ENCODE measurements around the gene WDR83.
"Not testable (repeated sequence)": the region's sequence is repeated elsewhere in the genome, so short reads cannot be mapped to it uniquely, and the experiment has no call there.

The WDR83 gene

DNA sequence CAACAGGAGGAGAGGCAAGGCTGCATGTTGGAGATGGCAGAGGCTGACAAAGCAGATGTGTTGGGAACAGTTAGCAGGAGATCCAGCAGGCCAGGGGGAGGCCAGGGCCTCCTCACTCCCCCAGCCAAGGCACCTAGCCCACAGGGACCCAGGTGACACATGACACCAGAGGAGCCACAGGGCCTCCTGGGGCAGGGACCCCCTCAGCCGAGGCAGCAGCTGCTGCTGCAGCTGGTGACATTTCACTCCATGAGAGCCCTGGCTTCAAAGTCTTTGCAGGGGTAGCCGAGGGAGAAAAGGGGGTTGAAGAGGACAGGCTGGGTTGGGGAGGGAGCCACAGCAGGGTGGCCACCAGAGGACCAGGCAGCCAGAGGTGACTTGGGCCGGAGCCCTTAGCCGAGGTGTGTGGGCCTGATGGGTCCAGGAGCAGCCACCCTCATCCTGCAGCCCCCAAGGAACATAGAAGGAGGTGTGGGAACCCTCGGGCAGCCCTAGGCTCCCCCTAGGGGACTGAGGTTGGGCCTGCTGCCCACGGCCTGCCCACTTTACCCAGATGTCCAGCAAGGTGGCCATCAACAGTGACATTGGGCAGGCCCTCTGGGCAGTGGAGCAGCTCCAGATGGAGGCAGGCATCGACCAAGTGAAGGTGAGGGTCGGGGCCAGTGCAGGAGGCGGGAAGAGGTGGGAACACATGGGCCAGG lies 21.0 kb downstream of the WDR83 start, which contains the start of gene GNG14:
TSS of gene GNG14 (plus strand) at position 503 of the 701 bp plus-strand sequence. CDS start at position 554, 51 bp downstream.
- DNase-seq = no peak

DNA sequence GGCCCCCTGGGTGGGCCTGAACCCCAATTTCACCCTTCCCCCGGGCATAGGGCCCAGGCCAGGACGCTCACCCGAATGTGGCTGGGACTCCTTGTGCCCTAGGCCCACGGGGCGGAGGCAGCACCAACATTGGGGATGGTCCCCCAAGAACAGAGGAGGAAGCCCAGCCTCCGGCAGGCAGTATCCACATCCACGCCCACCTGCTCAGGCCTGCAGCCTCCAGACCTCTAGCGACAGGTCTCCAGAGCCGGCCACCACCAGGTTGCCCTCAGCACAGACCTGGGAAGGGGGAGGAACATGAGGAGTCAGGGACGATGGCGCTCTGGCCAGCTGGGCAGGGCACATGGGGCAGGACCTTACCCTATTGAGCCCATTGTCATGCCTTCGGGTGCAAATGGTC lies 22.4 kb downstream of the WDR83 start:
- DNase-seq = no peak

DNA sequence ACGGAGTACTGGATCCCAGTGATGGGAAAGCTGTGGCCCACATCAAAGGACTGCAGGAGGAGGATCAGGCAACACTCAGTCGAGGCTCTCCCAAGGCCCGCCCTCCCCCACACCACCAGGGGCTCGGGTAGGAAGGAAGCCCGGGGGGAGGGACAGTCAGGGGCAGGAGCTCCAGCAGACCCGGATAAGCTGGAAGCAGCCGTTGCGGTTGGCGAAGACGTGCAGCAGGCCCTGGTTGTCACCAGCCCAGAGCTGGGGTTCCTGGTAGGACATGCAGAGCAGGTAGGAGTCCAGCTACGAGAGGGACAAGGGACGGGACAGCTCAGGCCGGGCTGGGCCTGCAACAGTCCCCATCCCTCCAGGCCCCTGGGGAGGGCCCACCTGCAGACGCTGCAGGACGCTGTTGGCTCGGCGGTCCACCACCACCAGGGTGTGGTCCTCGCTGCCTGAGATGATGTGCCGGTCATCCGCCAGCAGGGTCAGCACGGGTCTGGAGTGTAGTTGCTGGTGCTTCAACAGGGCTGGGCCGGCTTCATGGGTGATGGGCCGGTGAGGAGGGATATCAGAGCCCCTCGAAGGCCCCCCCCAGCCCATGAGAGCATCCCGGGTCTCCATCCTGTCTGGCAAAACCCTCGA lies 23.1 kb downstream of the WDR83 start:
- no peak for DNase-seq

DNA sequence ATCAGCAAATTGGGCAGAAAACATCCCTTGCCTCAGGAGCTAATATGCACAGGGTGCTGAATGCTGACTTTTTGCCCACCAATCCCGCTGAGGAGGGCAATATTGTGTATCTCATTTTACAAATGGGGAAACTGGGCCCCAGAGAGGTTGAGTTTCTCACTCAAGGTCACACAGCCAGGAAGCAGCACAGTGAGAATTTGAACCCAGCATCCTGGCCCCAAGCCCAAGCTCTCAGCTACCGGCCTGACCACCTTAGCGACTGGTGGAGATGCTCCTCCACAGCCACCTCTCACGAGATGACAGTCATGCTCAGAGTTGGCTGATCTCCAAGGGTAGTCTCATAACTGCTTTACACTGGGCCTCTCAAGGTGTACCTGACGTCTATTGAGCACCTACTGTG lies 26.4 kb downstream of the WDR83 start:
- DNase-seq = no peak

DNA sequence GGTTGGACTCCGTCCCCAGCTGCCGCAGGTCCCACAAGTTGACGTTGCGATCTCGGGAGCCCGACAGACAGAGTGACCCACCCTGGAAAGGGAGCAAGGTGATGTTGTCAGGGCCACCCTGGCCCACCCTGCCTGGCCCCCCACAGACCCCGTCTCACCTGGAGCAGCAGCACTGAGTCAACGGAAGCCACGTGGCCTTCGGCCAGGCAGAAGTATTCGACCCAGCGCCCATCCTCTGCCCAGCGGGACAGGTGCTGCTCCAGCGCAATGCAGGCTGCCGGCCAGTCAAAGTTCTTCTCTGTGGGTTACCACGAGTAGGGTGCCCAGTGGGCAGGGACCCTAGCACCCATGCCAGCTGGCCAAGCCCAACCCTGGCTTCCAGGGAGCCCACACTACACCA lies 28.0 kb downstream of the WDR83 start:
- DNase-seq = no peak

DNA sequence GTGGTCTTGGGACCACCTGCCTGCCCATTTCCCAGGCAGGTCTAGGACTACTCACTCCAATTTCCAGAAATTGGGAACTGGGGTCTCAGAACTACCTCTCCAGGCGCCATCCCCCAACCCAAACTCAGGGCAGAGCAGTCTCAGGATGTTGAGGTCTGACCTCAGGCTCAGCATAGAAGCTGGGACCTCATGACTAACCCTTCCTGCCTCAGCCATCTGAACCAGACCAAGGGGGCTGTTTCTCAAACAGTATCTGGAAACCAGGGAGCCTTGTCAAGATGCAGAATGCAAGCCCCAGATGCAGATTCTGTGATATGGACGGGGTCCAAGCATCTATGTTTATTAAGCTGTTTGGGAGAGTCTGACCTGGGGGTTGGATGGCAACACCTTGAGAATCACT lies 28.5 kb downstream of the WDR83 start:
- no peak for DNase-seq

DNA sequence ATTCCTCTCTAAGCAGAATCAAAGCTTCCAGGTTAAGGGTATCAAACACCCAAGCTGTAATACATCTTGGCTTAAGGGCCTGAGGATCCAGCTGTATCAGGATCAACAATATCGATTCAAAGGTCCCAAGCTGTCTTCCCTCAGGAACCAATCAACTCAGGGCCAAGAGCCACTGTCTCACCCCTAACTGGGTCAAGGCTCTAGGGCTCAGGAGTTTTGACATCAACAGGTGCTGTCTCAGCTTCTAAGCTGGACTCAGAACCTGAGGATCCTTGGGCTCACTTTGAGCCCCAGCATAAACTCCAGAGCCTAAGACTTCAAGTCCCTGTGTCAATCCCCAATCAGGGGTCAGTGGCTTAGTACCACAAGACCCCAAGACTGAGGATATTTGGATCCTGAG lies 28.9 kb downstream of the WDR83 start:
- no peak for DNase-seq

DNA sequence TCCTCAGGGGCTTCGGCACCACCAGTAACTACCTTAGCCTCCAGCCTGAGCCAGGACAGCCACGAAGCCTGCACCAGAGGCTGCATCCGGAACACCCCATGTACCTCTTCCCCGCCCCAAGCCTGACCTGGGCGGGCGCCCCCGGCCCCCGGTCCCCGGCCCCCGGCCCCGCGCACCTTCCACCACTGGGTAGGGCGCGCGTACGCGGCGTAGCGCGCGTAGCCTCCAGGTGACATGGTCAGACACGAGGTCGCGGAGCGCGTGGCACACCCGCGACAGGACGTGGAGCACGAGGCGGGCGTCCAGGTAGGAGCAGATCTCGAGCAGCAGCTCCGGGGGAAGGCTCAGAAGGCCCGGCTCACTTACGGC lies 29.4 kb downstream of the WDR83 start:
- no peak for DNase-seq

DNA sequence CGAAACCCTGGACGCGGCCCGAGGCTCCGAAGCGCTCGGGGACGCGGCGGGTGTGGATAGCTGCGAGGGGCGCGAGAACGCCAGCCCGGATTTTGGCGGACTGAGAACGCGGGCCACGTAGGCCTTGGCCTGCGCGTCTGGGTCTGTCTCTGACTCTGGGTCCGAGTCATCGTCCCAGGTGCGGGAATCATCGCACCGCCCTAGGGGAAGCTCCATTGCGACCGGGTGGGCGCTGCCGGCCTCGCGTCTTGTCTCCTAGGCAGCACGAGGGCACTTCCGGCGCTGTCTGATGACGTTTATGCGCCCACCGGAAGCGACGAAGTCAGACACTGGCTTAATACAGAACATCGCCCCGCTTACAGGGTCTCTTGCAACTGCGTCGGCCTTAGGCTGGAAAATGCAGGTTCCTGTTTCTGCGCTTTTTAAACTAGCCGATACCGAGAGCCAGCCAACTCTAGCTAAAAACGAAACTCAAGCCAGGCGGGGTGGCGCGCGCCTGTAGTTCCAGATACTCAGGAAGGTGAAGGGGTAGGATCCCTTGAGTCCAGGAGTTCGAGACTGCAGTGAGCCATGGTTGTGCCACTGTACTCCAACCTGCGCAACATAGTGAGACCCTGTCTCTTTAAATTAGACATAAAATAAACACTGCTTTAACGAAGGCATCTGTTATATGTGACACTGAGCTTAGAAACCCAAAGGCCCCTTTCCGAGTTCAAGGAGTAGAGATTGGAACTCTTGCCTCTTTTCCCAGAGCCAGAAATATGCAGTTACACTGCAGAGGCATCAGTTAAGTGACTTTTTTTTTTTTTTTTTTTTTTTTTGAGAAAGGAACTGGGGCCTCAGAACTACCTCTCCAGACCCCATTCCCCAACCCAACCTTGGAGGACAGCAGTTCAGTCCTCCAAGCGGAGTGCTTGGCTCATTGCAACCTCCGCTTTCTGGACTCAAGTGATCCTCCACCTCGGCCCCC lies 30.0 kb downstream of the WDR83 start, which contains the start of gene FBXW9:
TSS of gene FBXW9 (minus strand) at position 266 of the 970 bp plus-strand sequence. CDS start at position 216, 50 bp downstream.
- DNase-seq = peak; percentile 100

DNA sequence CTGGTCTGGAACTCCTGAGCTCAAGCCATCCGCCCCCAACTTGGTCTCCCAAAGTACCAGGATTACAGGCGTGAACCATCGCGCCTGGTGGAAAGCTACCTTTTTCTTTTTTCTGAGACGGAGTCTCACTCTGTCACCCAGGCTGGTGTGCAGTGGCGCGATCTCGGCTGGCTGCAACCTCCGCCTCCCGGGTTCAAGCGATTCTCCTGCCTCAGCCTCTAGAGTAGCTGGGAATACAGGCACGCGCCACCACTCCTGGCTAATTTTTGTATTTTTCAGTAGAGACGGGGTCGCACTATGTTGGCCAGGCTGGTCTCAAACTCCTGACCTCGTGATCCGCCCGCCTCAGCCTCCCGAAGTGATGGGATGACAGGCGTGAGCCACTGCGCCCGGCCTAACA lies 30.8 kb downstream of the WDR83 start:
- not testable (repeated sequence) for DNase-seq

DNA sequence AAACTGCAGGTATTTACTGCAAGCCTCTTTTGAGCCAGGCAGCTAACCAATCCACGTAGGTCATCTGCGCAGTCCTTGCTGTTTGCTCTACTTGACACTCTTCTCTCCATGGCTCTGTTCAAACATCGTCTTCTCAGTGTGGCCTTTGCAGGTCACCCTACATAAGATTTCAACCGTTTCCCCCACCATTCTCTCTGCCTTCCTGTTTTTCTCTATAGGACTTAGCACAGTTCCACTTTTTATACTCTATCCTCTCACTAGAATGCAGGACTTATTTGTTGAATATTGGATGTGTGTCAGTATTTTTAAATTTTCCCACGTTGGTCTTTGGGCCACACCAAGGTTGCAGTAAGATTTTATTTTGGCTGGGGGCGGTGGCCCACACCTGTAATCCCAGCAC lies 31.5 kb downstream of the WDR83 start:
- DNase-seq = no peak

DNA sequence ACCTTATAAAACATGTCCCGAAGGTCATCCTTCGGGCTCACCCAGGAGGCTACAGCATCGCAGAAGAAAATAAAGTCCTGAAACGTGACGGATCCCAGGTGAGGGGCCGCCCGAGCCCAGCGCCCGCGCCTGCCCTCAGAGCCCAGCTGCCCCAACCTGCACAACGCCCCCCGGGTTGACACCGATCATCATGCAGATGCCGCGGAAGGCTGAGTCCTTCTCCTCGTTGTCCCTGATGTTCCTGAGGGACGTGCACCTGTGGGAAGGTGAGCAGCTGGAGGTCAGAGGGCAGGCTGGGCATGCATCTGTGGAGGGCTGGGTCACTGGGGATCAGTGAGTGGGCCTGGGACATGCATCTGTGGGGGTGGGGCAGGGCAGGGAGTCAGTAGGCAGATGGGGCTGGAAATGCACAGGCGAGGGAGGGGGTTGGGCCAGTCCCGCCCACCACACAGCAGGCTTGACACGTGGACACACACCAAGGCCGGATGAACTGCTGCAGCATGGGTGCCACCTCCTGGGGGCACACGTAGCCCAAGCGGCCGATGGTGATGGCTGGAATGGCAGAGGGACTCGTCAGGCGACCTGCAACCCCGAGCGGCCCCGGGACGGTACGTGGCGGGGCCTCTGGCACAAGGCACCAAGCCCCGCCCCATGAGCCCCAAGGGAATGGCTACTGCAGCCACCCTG lies 35.1 kb downstream of the WDR83 start:
- DNase-seq = no peak

DNA sequence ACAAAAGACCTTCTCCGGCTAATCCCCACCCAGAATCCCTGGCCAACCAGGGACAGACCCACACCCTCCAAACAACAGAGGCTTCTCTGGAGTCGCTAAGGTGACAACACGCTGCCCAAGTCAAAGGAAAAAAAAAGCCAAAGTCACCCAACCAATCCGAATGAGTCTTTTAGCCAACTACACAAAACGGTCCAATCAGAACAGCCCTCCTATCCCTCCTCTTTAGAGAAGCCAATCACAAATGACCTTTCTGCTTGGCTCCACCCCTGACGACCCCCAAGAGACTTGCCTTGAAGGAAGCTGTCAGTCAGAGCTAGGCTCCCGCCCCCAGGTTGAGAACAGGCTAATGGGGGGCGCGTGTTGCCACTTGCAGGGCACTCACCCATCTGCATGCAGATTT lies 36.4 kb downstream of the WDR83 start:
- DNase-seq = peak; percentile 67

DNA sequence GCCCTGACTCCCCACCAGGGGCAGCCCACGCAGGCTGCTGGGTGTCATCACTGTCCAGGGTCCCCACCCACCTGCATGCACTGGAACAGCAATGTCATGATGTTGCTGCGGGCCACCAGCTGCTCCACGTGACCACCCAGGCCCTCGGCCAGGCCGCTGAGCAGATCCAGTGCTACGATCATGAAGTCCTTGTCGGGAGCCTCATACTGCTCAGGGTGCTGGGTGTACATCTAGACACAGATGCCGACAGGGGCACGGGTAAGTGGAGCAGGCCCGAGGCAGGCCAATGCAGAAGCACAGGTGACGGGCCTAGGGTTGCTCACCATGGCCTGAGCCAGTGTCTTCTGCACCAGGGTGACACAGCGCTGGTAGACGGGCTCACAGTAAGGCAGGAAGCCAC lies 38.6 kb downstream of the WDR83 start:
- DNase-seq = no peak

DNA sequence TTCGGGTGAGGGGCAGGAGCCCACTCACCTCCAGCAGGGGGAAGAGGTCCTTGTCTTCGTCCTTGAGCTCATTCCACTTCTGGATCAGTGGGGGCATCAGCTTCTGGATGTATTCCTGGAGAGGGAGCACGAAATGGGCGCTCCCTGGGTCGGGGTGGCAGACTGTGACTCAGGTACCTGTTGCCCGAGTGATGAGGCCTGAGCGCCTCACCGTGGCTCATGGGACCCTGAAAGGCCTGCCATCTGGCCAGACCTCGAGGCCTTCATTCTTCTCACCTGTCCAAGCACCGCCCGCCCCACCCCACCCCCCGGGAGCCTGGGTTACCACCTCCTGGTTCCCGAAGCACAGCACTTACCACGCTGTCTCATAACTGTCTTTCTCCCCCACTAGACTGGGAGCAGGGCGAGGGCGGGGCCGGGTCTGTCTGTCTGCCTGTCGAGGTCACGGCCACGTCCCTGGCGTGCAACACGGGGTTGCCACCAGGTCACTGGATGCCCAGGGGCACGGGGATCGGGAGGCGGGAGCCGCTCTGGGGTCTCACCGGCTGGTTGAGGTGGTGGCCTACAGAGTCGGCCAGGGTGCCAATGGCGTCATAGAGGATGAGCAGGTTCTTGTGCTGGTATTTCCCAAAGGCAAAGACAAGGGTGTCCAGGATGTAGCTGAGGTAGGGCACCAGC lies 39.2 kb downstream of the WDR83 start:
- no peak for DNase-seq

DNA sequence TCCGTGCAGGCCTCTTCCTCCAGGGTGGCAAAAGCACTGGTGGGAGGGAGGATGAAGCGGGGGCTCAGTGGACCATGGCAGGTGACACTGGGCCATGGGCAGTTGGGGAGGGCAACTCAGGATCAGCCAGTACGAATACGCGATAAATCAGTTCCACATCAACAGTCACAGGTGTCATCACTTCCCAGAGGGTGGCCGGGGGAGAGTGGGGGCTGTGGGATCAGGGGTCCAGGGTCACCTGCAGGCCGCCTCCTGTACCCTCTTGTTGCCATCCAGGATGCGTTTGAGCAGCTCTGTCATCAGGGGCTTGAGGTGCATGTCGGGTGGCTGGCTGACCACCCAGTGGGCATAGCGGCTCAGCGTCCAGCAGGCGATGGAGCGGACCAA lies 39.7 kb downstream of the WDR83 start:
- DNase-seq = no peak

DNA sequence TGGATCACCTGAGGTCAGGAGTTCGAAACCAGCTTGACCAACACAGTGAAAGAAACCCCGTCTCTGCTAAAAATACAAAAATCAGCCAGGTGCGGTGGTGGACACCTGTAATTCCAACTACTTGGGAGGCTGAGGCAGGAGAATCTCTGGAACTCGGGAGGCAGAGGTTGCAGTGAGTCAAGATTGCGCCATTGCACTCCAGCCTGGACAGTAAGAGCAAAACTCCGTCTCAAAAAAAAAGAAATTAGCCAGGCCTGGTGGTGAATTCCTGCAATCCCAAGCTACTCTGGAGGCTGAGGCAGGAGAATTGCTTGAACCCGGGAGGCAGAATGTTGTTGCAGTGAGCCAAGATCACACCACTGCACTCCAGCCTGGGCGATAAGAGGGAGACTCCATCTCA lies 42.0 kb downstream of the WDR83 start:
- DNase-seq = no peak

DNA sequence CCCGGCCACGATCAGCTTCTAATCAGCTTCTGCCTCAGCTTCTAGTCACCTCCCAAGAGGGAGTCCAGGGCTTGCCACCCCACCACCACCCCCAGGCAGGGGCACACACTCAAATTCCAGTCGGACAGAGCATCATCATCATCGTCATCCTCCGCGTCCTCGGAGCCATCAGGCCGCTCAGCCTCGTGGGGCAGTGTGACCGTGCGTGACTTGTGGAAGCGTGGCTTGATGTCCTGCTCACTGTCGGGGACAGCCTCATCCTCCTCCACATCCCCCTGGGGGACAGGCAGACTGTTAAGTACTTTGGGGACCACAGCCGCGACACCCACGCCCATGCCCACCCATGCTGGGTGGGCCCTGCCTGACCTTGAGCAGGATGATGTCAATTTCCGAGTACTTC lies 44.6 kb downstream of the WDR83 start:
- no peak for DNase-seq

DNA sequence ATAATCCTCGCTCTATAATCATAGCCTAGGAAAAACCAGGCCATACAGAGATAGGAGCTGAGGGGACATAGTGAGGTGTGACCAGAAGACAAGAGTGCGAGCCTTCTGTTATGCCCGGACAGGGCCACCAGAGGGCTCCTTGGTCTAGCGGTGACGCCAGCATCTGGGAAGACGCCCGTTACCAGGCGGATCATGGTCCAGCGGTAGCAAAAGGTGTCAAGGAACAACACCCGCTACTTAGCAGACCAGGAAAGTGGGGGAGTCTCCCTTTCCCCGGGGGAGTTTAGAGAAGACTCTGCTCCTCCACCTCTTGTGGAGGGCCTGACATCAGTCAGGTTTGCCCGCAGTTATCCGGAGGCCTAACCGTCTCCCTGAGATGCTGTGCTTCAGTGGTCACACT lies 45.5 kb downstream of the WDR83 start:
- DNase-seq = peak; percentile 50

DNA sequence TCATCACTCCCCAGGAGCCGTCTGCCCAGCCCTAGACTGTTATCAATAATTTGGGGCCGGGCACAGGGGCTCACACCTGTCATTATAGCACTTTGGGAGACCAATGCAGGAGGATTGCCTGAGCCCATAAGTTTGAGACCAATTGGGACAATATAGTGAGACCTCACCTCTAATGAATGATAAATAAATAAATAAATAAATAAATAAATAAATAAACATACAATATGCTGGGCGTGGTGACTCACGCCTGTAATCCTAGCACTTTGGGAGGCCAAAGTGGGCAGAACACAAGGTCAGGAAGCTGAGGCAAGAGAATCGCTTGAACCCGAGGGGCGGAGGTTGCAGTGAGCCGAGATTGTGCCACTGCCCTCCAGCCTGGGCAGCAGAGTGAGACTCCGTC lies 46.7 kb downstream of the WDR83 start:
- DNase-seq = not testable (repeated sequence)

DNA sequence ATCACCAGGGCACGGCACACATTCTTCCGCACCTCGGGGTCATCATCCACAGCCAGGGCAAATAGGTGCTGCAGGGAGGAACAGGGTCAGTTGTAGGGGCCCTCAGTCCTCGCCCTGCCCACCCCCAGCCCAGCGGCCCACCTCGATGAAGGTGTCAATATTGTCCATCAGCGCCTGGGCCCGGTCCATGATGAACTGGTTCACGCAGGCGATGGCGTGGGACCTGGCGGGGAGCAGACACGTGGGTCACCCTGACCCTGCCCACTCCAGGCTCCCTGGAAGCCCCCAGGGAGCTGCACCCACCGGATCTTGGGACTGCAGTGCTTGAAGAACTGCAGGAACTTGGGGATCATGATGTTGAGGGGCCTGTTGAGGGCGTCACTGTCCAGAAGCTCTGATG lies 48.5 kb downstream of the WDR83 start:
- DNase-seq = no peak

DNA sequence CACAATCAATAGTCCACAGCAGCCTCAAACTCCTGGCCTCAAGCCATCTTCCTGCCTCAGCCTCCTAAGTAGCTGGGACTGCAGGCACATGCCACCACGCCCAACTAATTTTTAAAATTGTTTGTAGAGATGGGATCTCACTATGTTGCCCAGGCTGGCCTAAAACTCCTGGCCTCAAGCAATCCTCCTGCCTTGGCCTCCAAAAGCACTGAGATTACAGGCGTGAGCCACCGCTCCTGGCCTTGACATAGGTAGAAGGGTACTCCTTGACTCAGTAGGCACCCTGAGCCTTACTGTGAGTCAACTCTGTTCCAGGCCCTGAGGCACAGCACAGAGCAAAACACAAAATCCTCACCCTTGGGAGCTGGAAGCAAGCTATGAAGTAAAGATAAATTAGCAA lies 49.3 kb downstream of the WDR83 start:
- DNase-seq = no peak
